CD4-positive, CD25-positive, alpha-beta regulatory T cell (primary cell): Measurements from ENCODE around the gene ATP13A1. TPM values are rescaled to one million over a fixed set of nuclear protein-coding genes. Genes with fewer than 3 reads are reported as not detected.

Source experiments
- ATAC-seq, 2 donors: fragments of 150-1000 bp; cut with Tn5 transposase; one replicate each; pipeline ENCODE4 v1.10.0; 2021; ENCODE audit warnings: low read depth in 2 of 2, moderate number of reproducible peaks in 2 of 2, moderate library complexity in 1 of 2
- DNase-seq, 3 donors: peaks; one replicate each; pipeline versions ENCODE4 v3.0.0 to v3.0.0-alpha.2; 2012 to 2022; ENCODE audit warnings: mixed read lengths in 1 of 3
- H3K27ac ChIP-seq: one replicate; pipeline ENCODE4 v1.7.0; 2013; ENCODE audit warnings: mild to moderate bottlenecking, low read length; ENCODE audit not compliant: insufficient read depth, poor library complexity, severe bottlenecking
- H3K27me3 ChIP-seq: one replicate; pipeline ENCODE4 v1.7.0; 2013; ENCODE audit warnings: low read length; ENCODE audit not compliant: control insufficient read depth, insufficient read depth
- H3K36me3 ChIP-seq: one replicate; pipeline ENCODE4 v1.7.0; 2013; ENCODE audit warnings: mild to moderate bottlenecking, low read length, moderate library complexity; ENCODE audit not compliant: control insufficient read depth, insufficient read depth
- H3K4me1 ChIP-seq: 2 replicates; pipeline ENCODE4 v1.7.0; 2013; ENCODE audit warnings: mild to moderate bottlenecking, low read length; ENCODE audit not compliant: insufficient read depth, control insufficient read depth, poor library complexity, severe bottlenecking
- H3K4me3 ChIP-seq: one replicate; pipeline ENCODE4 v1.7.0; 2013; ENCODE audit warnings: low read depth, mild to moderate bottlenecking, low read length, moderate library complexity
- H3K9me3 ChIP-seq, 2 experiments: 1 replicate in 1 of 2; 2 replicates in 1 of 2; pipeline ENCODE4 v1.7.0; 2013; ENCODE audit warnings: low read length in 2 of 2, mild to moderate bottlenecking in 1 of 2, moderate library complexity in 1 of 2; ENCODE audit not compliant: control insufficient read depth in 2 of 2
- H3K27ac Mint-ChIP-seq, 3 donors: one replicate each; pipeline ENCODE4 v1.8.0; 2020 to 2022; ENCODE audit warnings: mild to moderate bottlenecking in 3 of 3, mixed read lengths in 3 of 3, moderate library complexity in 2 of 3
- H3K27me3 Mint-ChIP-seq: one replicate; pipeline ENCODE4 v1.8.0; 2022; ENCODE audit warnings: mild to moderate bottlenecking, mixed read lengths
- H3K36me3 Mint-ChIP-seq: one replicate; pipeline ENCODE4 v1.8.0; 2020; ENCODE audit warnings: mixed read lengths
- H3K4me1 Mint-ChIP-seq, 4 donors: one replicate each; pipeline ENCODE4 v1.8.0; 2020 to 2022; ENCODE audit warnings: mixed read lengths in 4 of 4, mild to moderate bottlenecking in 1 of 4
- H3K4me3 Mint-ChIP-seq, 4 donors: one replicate each; pipeline ENCODE4 v1.8.0; 2020 to 2022; ENCODE audit warnings: mild to moderate bottlenecking in 4 of 4, mixed read lengths in 4 of 4, moderate library complexity in 3 of 4
- H3K9me3 Mint-ChIP-seq, 7 donors: one replicate each; pipeline ENCODE4 v1.8.0; 2020 to 2022; ENCODE audit warnings: mixed read lengths in 7 of 7, mild to moderate bottlenecking in 3 of 7, moderate library complexity in 2 of 7
- polyA plus RNA-seq, 4 donors: library from polyadenylated mRNA; unstranded; fragments of 300-500 nt; fragmentation: Illumina TruSeq; gene quantifications; one replicate each; pipeline ENCODE4 v1.2.3, GENCODE V29; 2021
- total RNA-seq: library from RNA; stranded (reverse); gene quantifications from one replicate; pipeline ENCODE4 v1.2.3, GENCODE V29; 2022

The ATP13A1 gene
- total and polyA plus RNA-seq, 5 donors from 2014 or later: 24.1 to 114 (median 30.9) TPM

DNA sequence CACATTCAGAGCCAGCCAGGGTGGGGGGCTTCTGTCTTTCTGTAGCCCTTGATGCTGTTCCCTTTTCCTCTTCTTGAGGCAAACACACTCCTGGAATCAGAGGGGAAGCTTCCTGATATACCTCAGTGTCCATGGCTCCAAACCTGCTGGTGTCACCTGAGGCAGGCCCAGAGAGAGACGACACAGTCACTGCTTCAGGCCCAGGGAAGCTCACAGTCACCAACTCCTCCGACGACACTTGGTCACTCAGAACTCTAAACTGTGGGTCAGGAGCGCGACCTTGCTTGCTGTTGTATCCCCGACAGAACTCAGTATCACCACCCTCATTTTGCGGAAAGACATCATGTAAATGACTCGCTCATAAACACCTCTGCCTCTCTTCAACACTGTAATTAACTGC, 1.1 kb downstream of the ATP13A1 start:
- Histone ChIP-seq H3K36me3 (peaks cover 25% of the 10 kb centered on the region), H3K4me3 (peak overlapping the region; percentile 84), H3K27ac (peak overlapping the region; percentile 96), H3K4me1 (peaks cover 34% of the 10 kb centered on the region), H3K9me3 (peaks cover 3 to 13% of the 10 kb centered on the region in 2 experiments), H3K27me3 (no peaks in the 10 kb centered on the region)
- Mint-ChIP-seq H3K36me3 (peaks cover 13% of the 10 kb centered on the region), H3K27me3 (no peaks in the 10 kb centered on the region), H3K4me1 (peaks cover 14 to 49% (median 27%) of the 10 kb centered on the region in 4 donors), H3K4me3 (peak overlapping the region; percentile 91 to 99 (median 94)), H3K9me3 (peaks cover 0 to 6% (median 0%) of the 10 kb centered on the region in 7 donors), H3K27ac (peak overlapping the region; percentile 97 to 98 (median 97))
- DNase-seq (no peak), ATAC-seq (no peak)

DNA sequence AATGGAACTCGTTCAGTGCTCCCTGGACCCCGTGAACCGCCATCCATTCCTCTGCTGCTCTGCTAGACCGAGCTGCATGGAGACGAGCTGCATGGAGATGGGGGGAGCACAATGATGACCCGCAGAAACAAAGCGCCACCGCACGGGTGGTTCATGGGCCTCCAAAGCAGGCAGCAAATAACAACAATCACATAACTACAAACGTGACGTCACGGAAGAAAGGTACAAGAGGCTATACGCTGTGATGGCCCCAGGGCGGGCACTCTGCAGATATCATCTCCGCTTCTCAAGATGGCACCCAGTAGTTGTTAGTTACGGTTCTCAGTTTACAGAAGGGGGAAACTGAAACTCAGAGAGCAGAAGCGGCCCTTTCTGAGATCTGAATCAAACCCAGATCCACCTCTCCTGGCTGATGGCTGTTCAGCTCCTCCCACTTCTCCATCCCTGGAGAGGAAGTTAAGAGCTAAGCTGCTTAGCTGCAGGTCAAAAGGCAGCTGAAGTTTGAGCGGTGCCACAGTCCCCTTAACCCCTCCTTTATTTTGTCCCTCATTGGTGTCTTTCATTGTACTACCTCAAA, 1.7 kb downstream of the ATP13A1 start:
- Mint-ChIP-seq H3K36me3 (peaks cover 13% of the 10 kb centered on the region), H3K27me3 (no peaks in the 10 kb centered on the region), H3K27ac (peak overlapping the region; percentile 97 to 98 (median 97)), H3K9me3 (peaks cover 0 to 6% (median 0%) of the 10 kb centered on the region in 7 donors), H3K4me3 (peak overlapping the region; percentile 91 to 99 (median 94)), H3K4me1 (peaks cover 14 to 46% (median 26%) of the 10 kb centered on the region in 4 donors)
- H3K27ac ChIP-seq: peak overlapping the region; percentile 96
- H3K9me3 ChIP-seq: peaks cover 1 to 7% of the 10 kb centered on the region in 2 experiments
- ATAC-seq (peak; percentile 17 to 41), DNase-seq (peak; percentile 45 to 87 (median 65))
- peak overlapping the region; percentile 84 for H3K4me3 ChIP-seq
- no peaks in the 10 kb centered on the region for H3K27me3 ChIP-seq
- peaks cover 33% of the 10 kb centered on the region for H3K4me1 ChIP-seq
- H3K36me3 ChIP-seq: peaks cover 31% of the 10 kb centered on the region

GRCh38 chr19:19661141-19661674, 2.3 kb downstream of the ATP13A1 start:
- Mint-ChIP-seq H3K4me3 (peak overlapping the region; percentile 91 to 99 (median 94)), H3K4me1 (peaks cover 14 to 44% (median 25%) of the 10 kb centered on the region in 4 donors), H3K36me3 (peaks cover 13% of the 10 kb centered on the region), H3K9me3 (peaks cover 0 to 6% (median 0%) of the 10 kb centered on the region in 7 donors), H3K27ac (peak overlapping the region; percentile 97 to 98 (median 97)), H3K27me3 (no peaks in the 10 kb centered on the region)
- Histone ChIP-seq H3K27ac (peak overlapping the region; percentile 96), H3K27me3 (no peaks in the 10 kb centered on the region), H3K36me3 (peaks cover 36% of the 10 kb centered on the region), H3K9me3 (peaks cover 0 to 5% of the 10 kb centered on the region in 2 experiments), H3K4me3 (peak overlapping the region; percentile 84), H3K4me1 (peaks cover 33% of the 10 kb centered on the region)
- DNase-seq (no peak), ATAC-seq (no peak)

DNA sequence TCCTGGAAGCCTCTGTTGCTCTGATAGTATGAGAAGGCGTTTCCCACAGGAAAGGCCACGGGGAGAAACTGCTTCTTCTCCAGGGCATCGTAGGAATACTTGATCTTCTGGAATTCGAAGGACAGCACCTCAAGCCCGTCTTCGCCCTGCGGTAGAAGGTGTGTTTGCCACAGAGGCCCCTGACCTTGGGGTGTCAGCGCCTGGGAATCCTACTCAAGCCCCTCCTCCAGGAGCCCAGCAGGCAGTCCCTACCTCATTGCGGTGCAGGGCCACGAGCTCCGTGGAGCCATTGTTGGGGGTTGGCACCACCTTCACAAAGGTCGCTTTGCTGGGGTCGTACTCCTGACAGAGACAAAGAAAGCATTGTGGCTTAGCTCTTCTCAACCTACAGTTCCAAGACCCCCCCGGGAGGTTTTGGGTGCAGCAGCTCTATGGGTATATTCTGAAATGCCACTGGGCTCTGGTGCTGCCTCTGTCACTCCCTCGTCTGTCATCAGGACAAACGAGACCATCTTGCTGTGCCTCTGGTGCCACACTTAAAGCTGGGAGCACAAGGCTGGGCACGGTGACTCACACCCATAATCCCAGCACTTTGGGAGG, 3.7 kb downstream of the ATP13A1 start:
- Histone ChIP-seq H3K27ac (no peak overlapping the region), H3K27me3 (no peaks in the 10 kb centered on the region), H3K4me1 (peaks cover 33% of the 10 kb centered on the region), H3K36me3 (peaks cover 50% of the 10 kb centered on the region), H3K9me3 (no peaks in the 10 kb centered on the region), H3K4me3 (no peak overlapping the region)
- Mint-ChIP-seq H3K9me3 (peaks cover 0 to 6% (median 0%) of the 10 kb centered on the region in 7 donors), H3K27me3 (no peaks in the 10 kb centered on the region), H3K4me3 (peak overlapping the region in 1 of 4 donors; percentile 78), H3K36me3 (peaks cover 18% of the 10 kb centered on the region), H3K4me1 (peaks cover 14 to 37% (median 25%) of the 10 kb centered on the region in 4 donors), H3K27ac (no peak overlapping the region)
- ATAC-seq (no peak), DNase-seq (no peak)

DNA sequence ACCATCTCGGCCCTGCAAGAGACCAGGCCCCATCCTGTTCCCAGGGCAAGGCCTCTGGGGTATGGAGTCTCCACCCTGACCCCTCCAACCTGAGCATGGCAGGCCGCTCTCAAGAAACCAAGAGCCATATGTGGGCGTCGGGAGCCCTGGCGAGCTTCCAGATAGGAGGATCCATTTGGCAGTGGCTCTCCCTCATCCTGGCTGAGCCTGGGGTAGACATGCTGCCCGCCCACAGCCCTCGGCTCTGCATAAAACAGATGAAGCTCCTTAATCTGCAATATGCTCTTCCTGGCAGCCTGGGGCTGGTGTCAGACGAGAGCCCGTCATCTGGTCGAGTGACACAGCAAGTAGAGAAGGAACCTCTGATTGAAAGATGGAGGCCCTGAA, 6.1 kb downstream of the ATP13A1 start:
- Mint-ChIP-seq H3K4me3 (peak overlapping the region in 1 of 4 donors; percentile 71), H3K27me3 (no peaks in the 10 kb centered on the region), H3K4me1 (peaks cover 5 to 25% (median 19%) of the 10 kb centered on the region in 4 donors), H3K9me3 (peaks cover 0 to 2% (median 0%) of the 10 kb centered on the region in 7 donors), H3K27ac (no peak overlapping the region), H3K36me3 (peaks cover 27% of the 10 kb centered on the region)
- ATAC-seq (no peak), DNase-seq (no peak)
- Histone ChIP-seq H3K27me3 (no peaks in the 10 kb centered on the region), H3K4me1 (peaks cover 25% of the 10 kb centered on the region), H3K36me3 (peaks cover 73% of the 10 kb centered on the region), H3K27ac (no peak overlapping the region), H3K9me3 (no peaks in the 10 kb centered on the region), H3K4me3 (no peak overlapping the region)

GRCh38 chr19:19656451-19657396, 6.8 kb downstream of the ATP13A1 start:
- H3K9me3 Mint-ChIP-seq: peaks cover 0 to 2% (median 0%) of the 10 kb centered on the region in 7 donors
- no peaks in the 10 kb centered on the region for H3K27me3 Mint-ChIP-seq
- peaks cover 4 to 18% (median 16%) of the 10 kb centered on the region in 4 donors for H3K4me1 Mint-ChIP-seq
- Histone ChIP-seq H3K27me3 (no peaks in the 10 kb centered on the region), H3K9me3 (no peaks in the 10 kb centered on the region), H3K27ac (no peak overlapping the region), H3K4me1 (peaks cover 18% of the 10 kb centered on the region), H3K36me3 (peaks cover 80% of the 10 kb centered on the region), H3K4me3 (no peak overlapping the region)
- H3K36me3 Mint-ChIP-seq: peaks cover 31% of the 10 kb centered on the region
- ATAC-seq: no peak
- peak overlapping the region in 1 of 3 donors; percentile 80 for H3K27ac Mint-ChIP-seq
- no peak overlapping the region for H3K4me3 Mint-ChIP-seq
- no peak for DNase-seq

DNA sequence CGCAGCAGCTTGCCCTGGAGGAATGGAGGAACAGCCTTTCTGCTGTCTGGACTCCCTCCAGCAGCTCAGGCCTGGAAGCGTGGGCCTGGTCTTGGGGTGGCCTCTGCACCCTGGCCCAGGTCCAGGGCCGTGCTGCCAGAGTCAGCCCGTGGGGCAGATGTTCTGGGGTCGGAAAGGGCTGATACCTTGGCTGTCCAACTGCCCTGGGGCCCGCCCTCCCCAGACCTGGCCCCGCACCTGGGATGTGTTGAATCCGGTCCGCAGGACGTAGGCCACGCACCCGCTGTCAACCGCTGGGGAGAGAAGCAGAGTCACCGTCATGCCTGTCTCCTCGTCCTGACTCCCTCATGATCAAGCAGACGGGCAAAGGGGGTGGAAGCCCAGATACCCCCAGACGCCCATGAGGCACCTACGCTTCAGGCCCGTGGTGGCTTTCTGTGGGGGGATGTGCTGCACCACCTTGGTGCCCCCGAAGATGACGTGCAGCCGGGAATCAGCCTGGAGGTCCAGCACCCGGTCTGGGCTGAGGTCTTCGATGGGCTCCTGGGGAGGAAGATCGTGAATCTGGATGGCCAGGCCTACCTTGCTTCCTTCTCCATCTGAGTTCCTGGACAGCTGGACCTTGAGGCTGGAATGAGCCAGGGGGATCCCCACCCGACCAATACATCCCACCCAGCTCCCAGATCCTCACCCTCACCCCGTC, 7.7 kb downstream of the ATP13A1 start:
- Histone ChIP-seq H3K27me3 (no peaks in the 10 kb centered on the region), H3K9me3 (no peaks in the 10 kb centered on the region), H3K27ac (no peak overlapping the region), H3K36me3 (peaks cover 89% of the 10 kb centered on the region), H3K4me3 (no peak overlapping the region), H3K4me1 (peaks cover 9% of the 10 kb centered on the region)
- peaks cover 27% of the 10 kb centered on the region for H3K36me3 Mint-ChIP-seq
- ATAC-seq (no peak), DNase-seq (no peak)
- no peak overlapping the region for H3K4me3 Mint-ChIP-seq
- peaks cover 4 to 9% (median 7%) of the 10 kb centered on the region in 4 donors for H3K4me1 Mint-ChIP-seq
- H3K27ac Mint-ChIP-seq: peak overlapping the region in 1 of 3 donors; percentile 20
- no peaks in the 10 kb centered on the region for H3K27me3 Mint-ChIP-seq
- peaks cover 0 to 2% (median 0%) of the 10 kb centered on the region in 7 donors for H3K9me3 Mint-ChIP-seq
